Activated T-cell treated with anti-CD3 and anti-CD28 coated beads, Interleukin-2, amount 50 U/mL, for 4 hours (primary cell): ENCODE results near the gene PIK3CD. TPM values are rescaled to one million over a fixed set of nuclear protein-coding genes. Genes with fewer than 3 reads are reported as not detected.

Experiments
- ATAC-seq, 2 donors: fragments of 200-7000 bp; cut with Tn5 transposase; one replicate each; pipeline ENCODE4 v1.10.0; 2021
- DNase-seq: peaks from one replicate; pipeline ENCODE4 v3.0.0-alpha.2; 2020
- H3K27me3 Mint-ChIP-seq: one replicate; pipeline ENCODE4 v1.8.0; 2021; ENCODE audit warnings: low read depth, mixed read lengths
- H3K36me3 Mint-ChIP-seq: one replicate; pipeline ENCODE4 v1.8.0; 2022; ENCODE audit warnings: mixed read lengths; ENCODE audit not compliant: insufficient read depth
- H3K4me1 Mint-ChIP-seq: one replicate; pipeline ENCODE4 v1.8.0; 2021; ENCODE audit warnings: low read depth, mixed read lengths
- H3K4me3 Mint-ChIP-seq: one replicate; pipeline ENCODE4 v1.8.0; 2021; ENCODE audit warnings: mild to moderate bottlenecking, moderate library complexity, mixed read lengths
- H3K9me3 Mint-ChIP-seq: one replicate; pipeline ENCODE4 v1.8.0; 2021; ENCODE audit warnings: mixed read lengths
- total RNA-seq, 3 donors: library from RNA; stranded (reverse); gene quantifications; one replicate each; pipeline ENCODE4 v1.2.1, GENCODE V29; 2021

Gene PIK3CD
- total RNA-seq, 3 donors from 2014 or later, result 97.6 to 123 (median 99.2) TPM

DNA sequence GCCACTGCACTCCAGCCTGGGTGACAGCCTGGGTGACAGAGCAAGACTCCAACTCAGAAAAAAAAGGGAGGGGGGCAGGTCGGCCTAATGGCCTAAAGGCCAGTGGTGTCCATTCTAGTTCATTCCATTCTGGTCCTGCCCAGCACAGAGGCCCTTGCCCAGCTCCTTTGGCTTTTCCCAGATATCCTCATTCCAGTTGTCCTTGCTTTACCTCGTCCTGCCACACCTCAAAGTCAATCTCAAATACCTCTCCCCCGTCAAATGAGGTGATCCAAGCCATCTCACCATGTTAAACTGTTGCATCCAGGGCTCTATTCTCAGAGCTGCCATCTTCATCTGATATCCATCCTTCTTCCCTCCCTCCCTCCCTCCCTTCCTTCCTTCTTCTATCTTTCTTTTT is 19.9 kb upstream of the PIK3CD start:
- Mint-ChIP-seq H3K36me3 (peaks cover 13% of the 10 kb centered on the region), H3K4me1 (peaks cover 78% of the 10 kb centered on the region), H3K27me3 (no peaks in the 10 kb centered on the region), H3K9me3 (no peaks in the 10 kb centered on the region), H3K4me3 (peak overlapping the region; percentile 93)
- DNase-seq (no peak), ATAC-seq (no peak)

GRCh38 chr1:9633493-9633892 is 18.0 kb upstream of the PIK3CD start:
- DNase-seq (no peak), ATAC-seq (no peak)
- Mint-ChIP-seq H3K4me3 (no peak overlapping the region), H3K9me3 (no peaks in the 10 kb centered on the region), H3K36me3 (peaks cover 19% of the 10 kb centered on the region), H3K27me3 (no peaks in the 10 kb centered on the region), H3K4me1 (peaks cover 75% of the 10 kb centered on the region)

- Mint-ChIP-seq H3K4me3 (no peak overlapping the region), H3K4me1 (peaks cover 79% of the 10 kb centered on the region), H3K9me3 (no peaks in the 10 kb centered on the region), H3K36me3 (peaks cover 21% of the 10 kb centered on the region), H3K27me3 (no peaks in the 10 kb centered on the region)
- ATAC-seq, result no peak
- DNase-seq, result no peak
These were observed 16.9 kb upstream of the PIK3CD start for GRCh38 chr1:9634582-9634981.

GRCh38 chr1:9639227-9639626 is 12.3 kb upstream of the PIK3CD start:
- H3K27me3 Mint-ChIP-seq, result no peaks in the 10 kb centered on the region
- H3K36me3 Mint-ChIP-seq, result peaks cover 26% of the 10 kb centered on the region
- ATAC-seq, result peak in 1 of 2 donors; percentile 35
- H3K4me1 Mint-ChIP-seq, result peaks cover 74% of the 10 kb centered on the region
- no peak for DNase-seq
- H3K9me3 Mint-ChIP-seq, result no peaks in the 10 kb centered on the region
- H3K4me3 Mint-ChIP-seq, result no peak overlapping the region

DNA sequence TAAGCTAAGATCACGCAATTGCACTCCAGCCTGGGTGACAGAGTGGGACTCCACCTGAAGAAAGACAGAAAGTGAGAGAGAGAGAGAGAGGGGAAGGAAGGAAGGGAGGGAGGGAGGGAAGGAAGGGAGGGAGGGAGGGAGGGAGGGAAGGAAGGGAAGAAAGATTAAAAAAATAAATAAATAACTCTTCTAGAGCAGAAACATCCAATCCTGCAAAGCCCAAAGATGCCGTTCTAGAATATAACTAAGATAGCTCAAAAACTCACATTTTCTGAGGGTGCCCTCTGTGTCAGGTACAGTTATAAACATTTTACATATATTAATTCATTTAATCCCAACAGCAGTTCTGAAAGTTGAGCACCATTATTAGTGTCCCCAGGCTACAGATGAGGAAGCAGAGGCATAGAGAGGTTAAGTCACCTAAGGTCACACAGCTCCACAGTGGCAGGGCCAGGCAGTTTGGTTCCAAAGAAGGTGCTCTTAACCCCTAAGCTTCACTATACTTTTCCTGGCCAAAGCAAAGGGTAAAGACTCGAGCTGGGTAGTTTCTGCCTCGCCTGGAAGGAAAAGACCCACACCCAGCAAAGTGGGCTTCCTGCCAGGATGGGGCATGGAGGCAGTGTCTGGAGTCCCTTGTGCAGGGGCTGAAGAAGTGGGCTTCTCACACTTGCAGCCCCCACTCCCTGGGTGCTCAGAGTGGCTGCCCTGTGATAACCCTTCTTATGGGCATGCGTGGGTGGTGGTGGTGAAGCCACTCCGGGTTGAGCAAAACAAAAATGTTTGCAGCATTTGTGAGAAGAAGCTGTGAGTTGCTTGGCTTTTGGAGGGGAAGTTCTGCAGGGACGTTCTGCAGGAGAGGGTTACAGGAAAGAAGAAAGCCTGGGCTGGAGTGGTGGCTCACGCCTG is 7.9 kb upstream of the PIK3CD start:
- Mint-ChIP-seq H3K9me3 (no peaks in the 10 kb centered on the region), H3K4me1 (peaks cover 65% of the 10 kb centered on the region), H3K27me3 (no peaks in the 10 kb centered on the region), H3K36me3 (peaks cover 6% of the 10 kb centered on the region), H3K4me3 (peak overlapping the region; percentile 39)
- peak; percentile 34 to 64 for ATAC-seq
- no peak for DNase-seq

GRCh38 chr1:9646037-9646436 is 5.5 kb upstream of the PIK3CD start:
- H3K4me1 Mint-ChIP-seq, result peaks cover 58% of the 10 kb centered on the region
- ATAC-seq (no peak), DNase-seq (no peak)
- H3K27me3 Mint-ChIP-seq, result no peaks in the 10 kb centered on the region
- no peaks in the 10 kb centered on the region for H3K36me3 Mint-ChIP-seq
- H3K4me3 Mint-ChIP-seq, result no peak overlapping the region
- H3K9me3 Mint-ChIP-seq, result no peaks in the 10 kb centered on the region

GRCh38 chr1:9648171-9648570 is 3.4 kb upstream of the PIK3CD start:
- H3K9me3 Mint-ChIP-seq, result no peaks in the 10 kb centered on the region
- DNase-seq (no peak), ATAC-seq (no peak)
- no peaks in the 10 kb centered on the region for H3K36me3 Mint-ChIP-seq
- no peak overlapping the region for H3K4me3 Mint-ChIP-seq
- no peaks in the 10 kb centered on the region for H3K27me3 Mint-ChIP-seq
- peaks cover 52% of the 10 kb centered on the region for H3K4me1 Mint-ChIP-seq

DNA sequence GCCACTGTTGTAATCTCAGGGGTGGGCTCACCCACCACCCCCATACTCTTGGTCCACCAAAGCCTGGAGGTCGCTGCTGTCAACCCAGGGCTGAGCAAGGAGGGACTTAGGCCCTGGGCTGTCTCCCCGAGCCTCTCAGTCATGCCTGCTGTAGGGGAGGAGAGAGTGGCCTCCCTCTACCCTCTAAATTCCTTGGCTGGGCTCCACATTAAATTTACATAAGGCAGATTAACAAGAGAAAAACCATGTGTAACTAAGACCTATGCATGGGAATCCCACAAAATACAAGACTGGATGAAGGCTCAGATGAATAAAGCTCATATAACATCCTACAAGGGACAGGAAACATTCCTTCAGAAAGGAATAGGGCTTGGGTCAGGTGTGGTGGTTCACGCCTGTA is 1.8 kb upstream of the PIK3CD start:
- DNase-seq (no peak), ATAC-seq (no peak)
- no peaks in the 10 kb centered on the region for H3K9me3 Mint-ChIP-seq
- H3K4me3 Mint-ChIP-seq, result peak overlapping the region; percentile 55
- peaks cover 56% of the 10 kb centered on the region for H3K4me1 Mint-ChIP-seq
- H3K36me3 Mint-ChIP-seq, result no peaks in the 10 kb centered on the region
- no peaks in the 10 kb centered on the region for H3K27me3 Mint-ChIP-seq

GRCh38 chr1:9651220-9651564 is 339 bp upstream of the PIK3CD start:
- H3K36me3 Mint-ChIP-seq, result no peaks in the 10 kb centered on the region
- no peak for DNase-seq
- ATAC-seq, result no peak
- no peaks in the 10 kb centered on the region for H3K9me3 Mint-ChIP-seq
- no peaks in the 10 kb centered on the region for H3K27me3 Mint-ChIP-seq
- peak overlapping the region; percentile 95 for H3K4me3 Mint-ChIP-seq
- peaks cover 63% of the 10 kb centered on the region for H3K4me1 Mint-ChIP-seq

- ATAC-seq, result peak; percentile 24 to 28
- no peaks in the 10 kb centered on the region for H3K9me3 Mint-ChIP-seq
These were observed 1.1 kb downstream of the PIK3CD start for GRCh38 chr1:9652379-9653209.

DNA sequence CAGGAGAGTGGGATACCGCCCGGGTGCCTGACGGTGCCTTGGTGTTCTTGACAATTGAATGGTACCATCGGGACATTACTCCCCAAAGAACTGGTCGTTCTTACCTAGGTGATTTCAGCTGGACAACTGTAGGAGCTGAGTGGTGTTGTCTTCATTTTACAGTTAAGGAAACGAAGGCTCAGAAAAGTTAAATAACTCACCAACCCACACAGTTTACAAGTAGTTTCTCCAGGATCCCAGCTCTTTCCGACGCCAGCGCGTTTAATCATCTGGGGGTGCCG is 1.6 kb downstream of the PIK3CD start:
- ATAC-seq, result no peak
- Mint-ChIP-seq H3K4me3 (peak overlapping the region; percentile 92), H3K9me3 (no peaks in the 10 kb centered on the region), H3K36me3 (peaks cover 7% of the 10 kb centered on the region), H3K27me3 (no peaks in the 10 kb centered on the region), H3K4me1 (peaks cover 74% of the 10 kb centered on the region)
- DNase-seq, result no peak

More at GRCh38 chr1:9652379-9653209, 1.1 kb downstream of the PIK3CD start:
- Mint-ChIP-seq H3K27me3 (no peaks in the 10 kb centered on the region), H3K36me3 (peaks cover 5% of the 10 kb centered on the region), H3K4me3 (peak overlapping the region; percentile 92), H3K4me1 (peaks cover 71% of the 10 kb centered on the region)
- DNase-seq, result peak; percentile 50

DNA sequence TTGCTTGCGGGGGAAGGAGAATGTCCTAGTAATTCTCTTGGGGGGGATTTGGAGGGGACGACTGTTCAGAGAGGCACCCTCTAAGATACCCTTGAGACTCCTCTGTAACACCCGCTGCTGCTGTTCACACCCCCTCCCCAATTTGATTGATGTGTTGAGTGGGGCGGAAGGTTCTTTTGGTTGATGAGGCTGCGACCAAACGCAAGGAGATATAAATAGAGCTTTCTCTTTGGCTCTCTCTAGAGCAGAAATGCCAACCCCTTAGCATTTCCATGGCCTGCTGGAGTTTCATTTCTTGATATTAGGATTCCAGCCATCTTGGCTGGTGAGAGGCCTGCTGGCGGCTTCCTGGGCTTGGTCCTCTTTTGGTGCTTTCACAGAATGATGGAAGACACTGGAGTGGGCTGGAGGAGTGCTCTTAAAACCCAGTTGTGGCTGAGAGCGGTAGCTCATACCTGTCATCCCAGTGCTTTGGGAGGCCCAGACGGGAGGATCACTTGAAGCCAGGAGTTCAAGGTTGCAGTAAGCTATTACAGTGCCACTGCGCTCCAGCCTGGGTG is 2.0 kb downstream of the PIK3CD start:
- ATAC-seq, result peak; percentile 6
- Mint-ChIP-seq H3K4me3 (peak overlapping the region; percentile 92), H3K36me3 (peaks cover 7% of the 10 kb centered on the region), H3K4me1 (peaks cover 74% of the 10 kb centered on the region), H3K9me3 (no peaks in the 10 kb centered on the region), H3K27me3 (no peaks in the 10 kb centered on the region)
- DNase-seq, result peak; percentile 14

DNA sequence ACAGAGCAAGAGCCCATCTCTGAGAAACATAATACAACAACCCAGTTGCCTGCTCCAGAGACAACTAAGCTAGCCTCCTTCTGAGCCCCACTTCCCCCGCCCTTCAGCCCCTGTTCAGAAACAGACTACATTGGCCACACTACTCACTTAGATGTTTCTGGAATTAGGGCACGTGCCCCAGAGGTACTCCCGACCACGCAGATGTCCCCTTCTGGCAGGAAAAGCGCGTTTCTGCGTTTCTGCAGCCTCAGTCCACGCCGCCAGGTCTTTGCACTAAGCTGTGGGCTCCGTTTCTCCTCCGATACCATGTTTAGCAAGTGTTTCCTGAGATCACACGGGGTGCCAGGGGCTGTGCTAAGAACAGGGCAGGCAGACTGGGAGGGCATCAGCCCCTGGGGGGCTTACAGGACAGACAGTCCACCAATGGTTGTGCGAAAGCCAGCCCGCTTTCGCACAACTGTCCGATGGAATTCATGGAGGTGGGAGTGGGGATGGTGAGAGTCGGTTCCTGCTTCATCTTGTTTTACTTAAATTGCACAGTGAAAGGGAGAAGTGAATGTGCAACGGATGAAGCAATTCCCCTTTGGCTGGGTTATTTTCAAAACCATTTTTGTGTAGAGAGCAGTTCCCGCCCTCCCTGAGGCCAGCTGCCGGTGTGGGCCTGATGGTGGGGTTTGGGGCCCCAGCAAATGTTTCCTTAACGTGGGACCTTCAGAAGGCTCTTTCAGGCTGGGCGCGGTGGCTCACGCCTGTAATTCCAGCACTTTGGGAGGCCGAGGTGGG is 2.7 kb downstream of the PIK3CD start:
- Mint-ChIP-seq H3K27me3 (no peaks in the 10 kb centered on the region), H3K9me3 (no peaks in the 10 kb centered on the region), H3K4me1 (peaks cover 77% of the 10 kb centered on the region), H3K36me3 (peaks cover 7% of the 10 kb centered on the region), H3K4me3 (peak overlapping the region; percentile 92)
- ATAC-seq (peak; percentile 8), DNase-seq (peak; percentile 8)
